ENCODE measurements around the gene ACVR1C. TPM values are rescaled to one million over a fixed set of nuclear protein-coding genes. Genes with fewer than 3 reads are reported as not detected.

Gene ACVR1C
- total RNA-seq, 1 experiment from 2014 or later, result not detected

DNA sequence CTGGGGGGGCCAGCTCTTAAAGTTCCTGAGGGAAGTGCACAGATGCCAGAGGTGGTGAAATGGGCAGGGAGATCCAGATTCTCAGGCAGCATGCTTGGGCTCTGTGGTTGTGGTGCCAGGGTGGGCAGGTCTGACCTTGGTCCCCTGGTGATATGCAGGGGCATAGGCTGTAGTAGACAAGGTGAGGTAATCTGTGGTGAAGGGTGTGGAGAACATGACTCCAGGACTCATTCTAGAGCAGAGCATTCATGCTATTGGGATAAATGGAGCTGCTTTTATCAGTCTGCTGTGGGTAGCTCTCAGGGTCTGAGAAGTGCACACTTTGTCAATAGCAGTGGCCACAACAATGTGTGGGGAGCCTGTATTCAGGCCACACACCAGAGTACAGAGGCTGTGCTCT, 16.9 kb downstream of the ACVR1C start:
- Histone ChIP-seq H3K9me3 (ENCODE audit: control insufficient read depth, insufficient read depth, low read depth, low read length) (no peaks in the 10 kb centered on the region), H3K4me3 (ENCODE audit: low read depth in 2 of 2, low read length in 2 of 2) (no peak overlapping the region), H3K27me3 (ENCODE audit: control insufficient read depth, insufficient read depth, low read length) (no peaks in the 10 kb centered on the region), H3K27ac (ENCODE audit: low read length) (no peak overlapping the region), H3K4me1 (ENCODE audit: control insufficient read depth, insufficient read depth, low read length) (no peaks in the 10 kb centered on the region), H3K36me3 (ENCODE audit: control insufficient read depth, insufficient read depth, low read length) (no peaks in the 10 kb centered on the region)
- ChIA-PET POLR2A (no interaction called here), CTCF (no interaction called here)
- intact Hi-C loops (cut with micrococcal nuclease; ENCODE audit: unreplicated experiment) (no loop called here), in situ Hi-C loops (cut with HindIII; ENCODE audit: low pct_unique_long_range_greater_than_20kb, low sequenced_read_pairs) (no loop called here)
- BruUV-seq (replicated peaks), result no TSS peak
- DNase-seq (ENCODE audit: low read depth, low spot score) (no peak), ATAC-seq (no peak)
- TF ChIP-seq, protein P1, sequence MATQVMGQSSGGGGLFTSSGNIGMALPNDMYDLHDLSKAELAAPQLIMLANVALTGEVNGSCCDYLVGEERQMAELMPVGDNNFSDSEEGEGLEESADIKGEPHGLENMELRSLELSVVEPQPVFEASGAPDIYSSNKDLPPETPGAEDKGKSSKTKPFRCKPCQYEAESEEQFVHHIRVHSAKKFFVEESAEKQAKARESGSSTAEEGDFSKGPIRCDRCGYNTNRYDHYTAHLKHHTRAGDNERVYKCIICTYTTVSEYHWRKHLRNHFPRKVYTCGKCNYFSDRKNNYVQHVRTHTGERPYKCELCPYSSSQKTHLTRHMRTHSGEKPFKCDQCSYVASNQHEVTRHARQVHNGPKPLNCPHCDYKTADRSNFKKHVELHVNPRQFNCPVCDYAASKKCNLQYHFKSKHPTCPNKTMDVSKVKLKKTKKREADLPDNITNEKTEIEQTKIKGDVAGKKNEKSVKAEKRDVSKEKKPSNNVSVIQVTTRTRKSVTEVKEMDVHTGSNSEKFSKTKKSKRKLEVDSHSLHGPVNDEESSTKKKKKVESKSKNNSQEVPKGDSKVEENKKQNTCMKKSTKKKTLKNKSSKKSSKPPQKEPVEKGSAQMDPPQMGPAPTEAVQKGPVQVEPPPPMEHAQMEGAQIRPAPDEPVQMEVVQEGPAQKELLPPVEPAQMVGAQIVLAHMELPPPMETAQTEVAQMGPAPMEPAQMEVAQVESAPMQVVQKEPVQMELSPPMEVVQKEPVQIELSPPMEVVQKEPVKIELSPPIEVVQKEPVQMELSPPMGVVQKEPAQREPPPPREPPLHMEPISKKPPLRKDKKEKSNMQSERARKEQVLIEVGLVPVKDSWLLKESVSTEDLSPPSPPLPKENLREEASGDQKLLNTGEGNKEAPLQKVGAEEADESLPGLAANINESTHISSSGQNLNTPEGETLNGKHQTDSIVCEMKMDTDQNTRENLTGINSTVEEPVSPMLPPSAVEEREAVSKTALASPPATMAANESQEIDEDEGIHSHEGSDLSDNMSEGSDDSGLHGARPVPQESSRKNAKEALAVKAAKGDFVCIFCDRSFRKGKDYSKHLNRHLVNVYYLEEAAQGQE (IDR thresholded peaks at IDR 0.05; ENCODE audit: insufficient read depth in 1 of 2, low read depth in 2 of 2, low read length in 1 of 2), result no peak
- TF ChIP-seq, protein P2, sequence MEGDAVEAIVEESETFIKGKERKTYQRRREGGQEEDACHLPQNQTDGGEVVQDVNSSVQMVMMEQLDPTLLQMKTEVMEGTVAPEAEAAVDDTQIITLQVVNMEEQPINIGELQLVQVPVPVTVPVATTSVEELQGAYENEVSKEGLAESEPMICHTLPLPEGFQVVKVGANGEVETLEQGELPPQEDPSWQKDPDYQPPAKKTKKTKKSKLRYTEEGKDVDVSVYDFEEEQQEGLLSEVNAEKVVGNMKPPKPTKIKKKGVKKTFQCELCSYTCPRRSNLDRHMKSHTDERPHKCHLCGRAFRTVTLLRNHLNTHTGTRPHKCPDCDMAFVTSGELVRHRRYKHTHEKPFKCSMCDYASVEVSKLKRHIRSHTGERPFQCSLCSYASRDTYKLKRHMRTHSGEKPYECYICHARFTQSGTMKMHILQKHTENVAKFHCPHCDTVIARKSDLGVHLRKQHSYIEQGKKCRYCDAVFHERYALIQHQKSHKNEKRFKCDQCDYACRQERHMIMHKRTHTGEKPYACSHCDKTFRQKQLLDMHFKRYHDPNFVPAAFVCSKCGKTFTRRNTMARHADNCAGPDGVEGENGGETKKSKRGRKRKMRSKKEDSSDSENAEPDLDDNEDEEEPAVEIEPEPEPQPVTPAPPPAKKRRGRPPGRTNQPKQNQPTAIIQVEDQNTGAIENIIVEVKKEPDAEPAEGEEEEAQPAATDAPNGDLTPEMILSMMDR (IDR thresholded peaks at IDR 0.05), result no peak
- TF ChIP-seq POLR2AphosphoS5 (IDR thresholded peaks at IDR 0.05; ENCODE audit: low read depth, low read length) (no peak), SIN3A (IDR thresholded peaks at IDR 0.05; ENCODE audit: borderline replicate concordance, insufficient read depth, low read depth, low read length) (no peak), TCF7L2 (IDR thresholded peaks at IDR 0.05; ENCODE audit: low read depth, low read length) (no peak)

DNA sequence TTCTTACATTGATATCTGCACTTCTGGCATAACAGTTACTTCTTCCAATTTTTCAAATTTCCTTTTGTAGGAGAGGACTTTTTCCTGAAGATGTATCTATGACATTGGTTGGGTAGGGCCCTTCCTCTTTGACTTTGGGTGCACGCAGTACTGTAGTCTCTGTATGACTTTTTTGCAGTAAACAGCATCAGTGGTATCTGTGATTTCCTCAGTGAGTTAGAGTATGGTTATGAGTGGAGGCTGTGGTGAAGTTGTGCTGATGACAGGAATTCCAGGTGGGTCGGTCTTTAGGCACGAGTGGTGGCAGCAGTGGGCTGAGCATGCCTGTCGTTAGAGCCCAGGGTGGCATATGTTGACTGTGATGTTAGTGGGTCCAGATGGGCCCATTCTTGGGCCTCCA, 17.6 kb downstream of the ACVR1C start:
- H3K4me3 ChIP-seq (ENCODE audit: low read depth in 2 of 2, low read length in 2 of 2), result no peak overlapping the region
- TF ChIP-seq, protein P2 (IDR thresholded peaks at IDR 0.05), result no peak
- TF ChIP-seq POLR2AphosphoS5 (IDR thresholded peaks at IDR 0.05; ENCODE audit: low read depth, low read length), result no peak
- no peak for TF ChIP-seq SIN3A (IDR thresholded peaks at IDR 0.05; ENCODE audit: borderline replicate concordance, insufficient read depth, low read depth, low read length)
- TF ChIP-seq TCF7L2 (IDR thresholded peaks at IDR 0.05; ENCODE audit: low read depth, low read length), result no peak
- TF ChIP-seq, protein P1 (IDR thresholded peaks at IDR 0.05; ENCODE audit: insufficient read depth in 1 of 2, low read depth in 2 of 2, low read length in 1 of 2), result no peak
- no peaks in the 10 kb centered on the region for H3K9me3 ChIP-seq (ENCODE audit: control insufficient read depth, insufficient read depth, low read depth, low read length)
- CTCF ChIA-PET, result no interaction called here
- H3K4me1 ChIP-seq (ENCODE audit: control insufficient read depth, insufficient read depth, low read length), result no peaks in the 10 kb centered on the region
- no peaks in the 10 kb centered on the region for H3K27me3 ChIP-seq (ENCODE audit: control insufficient read depth, insufficient read depth, low read length)
- no peaks in the 10 kb centered on the region for H3K36me3 ChIP-seq (ENCODE audit: control insufficient read depth, insufficient read depth, low read length)
- in situ Hi-C loops (cut with HindIII; ENCODE audit: low pct_unique_long_range_greater_than_20kb, low sequenced_read_pairs) (no loop called here), intact Hi-C loops (cut with micrococcal nuclease; ENCODE audit: unreplicated experiment) (no loop called here)
- ATAC-seq, result no peak
- POLR2A ChIA-PET, result no interaction called here
- no peak overlapping the region for H3K27ac ChIP-seq (ENCODE audit: low read length)
- DNase-seq (ENCODE audit: low read depth, low spot score), result no peak
- no TSS peak for BruUV-seq (replicated peaks)
